Caki2 (cell line): Measurements from ENCODE around the gene DVL1. TPM values are rescaled to one million over a fixed set of nuclear protein-coding genes. Genes with fewer than 3 reads are reported as not detected.

Source experiments
- DNase-seq: peaks from one replicate; pipeline ENCODE4 v3.0.0-alpha.2; 2015; ENCODE audit warnings: low read depth
- in situ Hi-C: cut with HindIII; loops from 2 replicates; pipeline ENCODE4 v1.10.0; 2016; ENCODE audit warnings: low sequenced_read_pairs, low pct_unique_long_range_greater_than_20kb, mixed read lengths
- total RNA-seq: library from RNA; depleted of rRNA; stranded (reverse); fragments of >200 nt; shearing (Covaris generic); gene quantifications from 2 replicates; pipeline ENCODE4 v1.2.3, GENCODE V29; 2014; ENCODE audit warnings: low replicate concordance

The DVL1 gene
- total RNA-seq, 1 experiment from 2014 or later = 84.9 TPM

GRCh38 chr1:1347026-1347595, 2.1 kb downstream of the DVL1 start:
- DNase-seq = no peak
- in situ Hi-C loops = no loop called here

DNA sequence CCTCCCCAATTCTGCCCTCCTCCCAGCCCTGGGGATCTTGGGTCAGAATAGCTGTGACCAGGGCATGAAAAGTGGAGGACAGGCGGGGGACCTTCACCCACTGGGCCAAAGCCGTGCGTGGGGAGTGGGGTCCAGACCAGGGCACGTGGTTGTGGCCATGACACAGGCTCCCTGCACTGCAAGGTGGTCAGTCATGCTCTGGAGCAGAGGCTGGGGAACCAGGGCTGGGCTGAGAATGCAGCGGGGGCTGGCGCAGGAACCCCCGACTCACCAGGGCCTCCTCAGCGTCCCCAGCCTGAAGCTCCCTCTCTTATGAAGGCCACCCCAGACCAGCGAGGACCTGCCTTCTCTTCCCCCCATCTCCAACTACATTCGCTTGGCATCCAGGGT, 2.7 kb downstream of the DVL1 start:
- in situ Hi-C loops = no loop called here
- no peak for DNase-seq

- in situ Hi-C loops = no loop called here
These were observed 3.2 kb downstream of the DVL1 start for GRCh38 chr1:1345860-1346500.

DNA sequence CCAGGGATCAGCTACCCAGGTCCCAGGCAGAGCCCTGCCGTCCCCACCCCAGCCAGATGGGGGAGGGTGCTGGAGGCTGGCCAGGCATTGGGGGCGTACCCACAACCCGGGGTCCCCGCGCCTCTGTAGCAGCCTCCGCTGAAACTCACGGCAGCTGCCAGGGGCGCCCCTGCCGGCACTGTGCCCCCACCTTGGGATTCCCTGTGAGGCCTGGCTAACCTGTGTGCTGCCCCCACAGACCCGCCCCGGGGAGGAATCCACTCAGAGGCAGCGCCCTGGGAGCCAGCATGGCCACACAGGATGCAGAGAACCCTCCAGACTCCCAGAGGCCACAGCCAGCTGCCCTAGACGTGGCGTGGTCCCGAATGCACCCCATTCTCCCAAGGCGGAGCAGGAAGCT, 3.8 kb downstream of the DVL1 start:
- in situ Hi-C loops = no loop called here
- DNase-seq = no peak

More at GRCh38 chr1:1345860-1346500, 3.2 kb downstream of the DVL1 start:
- no peak for DNase-seq

DNA sequence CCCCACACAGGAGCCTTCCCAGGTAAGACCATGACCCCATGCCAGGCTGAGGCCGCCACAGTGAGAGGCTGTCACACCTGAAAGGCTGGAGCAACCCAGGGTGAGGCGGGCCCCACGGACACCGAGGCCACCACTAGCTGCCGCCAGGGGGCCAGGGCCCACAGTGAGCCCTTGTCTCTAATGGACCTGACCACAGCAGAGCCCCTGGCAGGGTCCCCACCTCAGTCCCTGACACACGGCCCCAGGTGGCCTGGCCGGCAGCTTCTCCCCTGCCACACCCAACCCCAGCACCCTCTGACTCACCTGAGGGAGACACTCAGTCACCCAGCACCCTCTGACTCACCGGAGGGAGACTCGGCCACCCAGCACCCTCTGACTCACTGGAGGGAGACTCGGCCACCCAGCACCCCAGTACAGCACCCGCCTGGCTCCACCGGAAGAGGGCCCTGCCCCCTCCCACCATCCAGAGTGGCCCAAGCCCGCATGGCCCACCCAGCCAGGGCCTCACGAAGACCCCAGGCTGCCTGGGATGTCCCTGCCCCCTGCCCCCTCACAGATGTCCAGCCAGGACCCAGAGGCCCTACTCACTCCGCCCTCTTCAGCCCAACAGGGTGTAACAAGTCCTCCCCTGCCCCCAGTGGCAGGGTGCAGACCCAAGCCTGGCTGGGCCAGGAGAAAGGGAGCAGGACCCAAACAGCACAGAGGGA, 4.4 kb downstream of the DVL1 start:
- in situ Hi-C loops = no loop called here
- peak; percentile 91 for DNase-seq

- DNase-seq = no peak
- in situ Hi-C loops = no loop called here
These were observed 5.3 kb downstream of the DVL1 start for GRCh38 chr1:1343811-1344421.

DNA sequence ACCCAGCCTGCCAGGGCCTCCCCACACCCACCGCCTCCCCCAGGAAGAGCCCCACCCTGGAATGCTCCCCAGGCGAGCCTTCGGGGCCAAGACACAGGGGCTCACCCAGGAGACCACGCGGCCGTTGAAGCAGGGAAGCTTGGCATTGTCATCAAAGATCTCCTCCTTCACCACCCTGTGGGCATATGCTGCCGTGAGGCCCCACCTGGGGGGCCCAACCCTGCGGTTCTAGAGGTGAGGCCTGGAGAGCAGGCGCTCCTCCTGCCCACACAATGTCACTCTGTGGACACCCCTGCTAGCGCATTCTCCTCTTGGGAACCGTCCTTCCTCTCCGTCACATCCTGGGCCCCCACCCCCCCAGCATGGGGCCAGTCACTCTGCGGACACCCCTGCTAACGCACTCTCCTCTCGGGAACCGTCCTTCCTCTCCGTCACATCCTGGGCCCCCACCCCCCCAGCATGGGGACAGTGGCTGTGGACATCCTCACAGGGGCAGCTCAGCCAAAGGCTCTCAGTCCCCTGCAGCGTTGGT, 6.6 kb downstream of the DVL1 start:
- in situ Hi-C loops = no loop called here
- DNase-seq = no peak

DNA sequence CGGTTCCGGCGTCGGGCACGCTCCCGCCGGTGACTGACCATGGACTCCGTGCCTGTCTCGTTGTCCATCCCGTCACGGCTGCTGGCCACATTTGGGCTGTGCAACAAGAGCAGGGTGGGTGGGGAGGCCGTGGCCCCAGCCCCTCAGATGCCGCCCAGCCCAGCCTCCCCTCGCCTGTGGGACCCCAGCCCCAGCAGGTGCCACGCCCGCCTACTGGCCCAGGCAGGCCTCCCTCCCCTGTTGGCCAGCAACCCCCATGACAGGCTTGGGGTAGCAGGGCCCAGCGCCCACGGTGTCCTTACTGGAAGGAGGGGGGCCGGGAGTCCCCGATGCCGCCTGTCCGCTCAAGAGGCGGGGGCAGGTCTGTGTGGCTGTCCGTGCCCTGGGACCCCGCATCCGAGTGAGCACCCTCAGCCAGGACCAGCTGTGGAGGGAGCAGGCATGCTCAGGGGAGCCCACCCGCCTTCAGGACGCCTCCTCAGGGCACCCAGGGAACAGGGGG, 7.1 kb downstream of the DVL1 start:
- in situ Hi-C loops = no loop called here
- no peak for DNase-seq

DNA sequence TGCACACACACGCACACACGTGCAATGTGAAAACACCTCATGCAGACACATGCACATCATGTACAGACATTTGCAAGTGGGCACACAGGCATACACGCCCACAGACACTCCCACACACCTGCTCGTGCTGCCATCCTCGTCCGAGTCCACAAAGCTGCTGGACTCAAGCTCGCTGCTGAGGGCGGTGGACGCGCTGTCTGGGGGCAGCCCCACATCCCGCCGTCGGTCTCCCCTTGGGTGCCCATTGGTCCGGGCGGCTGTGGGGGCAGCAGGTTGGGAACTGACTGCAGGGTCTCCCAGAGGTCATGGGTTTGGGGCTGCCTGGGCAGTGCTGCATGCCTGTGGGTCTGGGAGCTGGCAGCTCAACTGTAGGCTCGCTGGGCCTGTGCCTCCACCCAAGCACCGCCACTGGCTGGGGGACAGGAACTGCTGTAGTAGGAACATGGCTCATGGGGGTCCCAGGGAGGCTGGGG, 7.6 kb downstream of the DVL1 start:
- no peak for DNase-seq
- in situ Hi-C loops = no loop called here

DNA sequence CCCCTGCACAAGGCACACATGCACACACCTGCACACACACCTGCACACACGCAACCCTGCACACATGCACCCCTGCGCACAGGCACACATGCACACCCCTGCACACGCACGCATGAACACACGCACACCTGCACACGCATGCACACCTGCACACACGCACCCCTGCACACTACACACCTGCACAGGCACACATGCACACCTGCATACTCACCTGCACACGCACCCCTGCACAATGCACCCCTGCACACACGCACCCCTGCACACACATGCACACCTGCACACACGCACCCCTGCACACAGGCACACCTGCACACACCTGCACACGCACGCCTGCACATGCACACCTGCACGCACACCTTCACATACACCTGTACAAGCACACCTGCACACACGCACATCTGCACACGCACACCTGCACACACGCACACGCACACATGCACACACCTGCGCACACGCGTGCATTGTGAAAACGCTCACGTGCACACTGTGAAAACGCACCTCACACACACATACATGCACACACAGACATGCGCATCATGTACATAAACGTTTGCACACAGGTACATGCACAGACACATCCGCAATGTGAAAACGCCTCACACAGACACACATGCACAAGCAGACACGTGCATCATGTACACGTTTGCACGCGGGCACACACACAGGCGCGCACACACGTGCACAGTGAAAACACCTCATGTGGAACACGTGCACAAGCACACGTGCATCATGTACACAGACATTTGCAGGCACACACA, 8.2 kb downstream of the DVL1 start:
- in situ Hi-C loops = no loop called here
- DNase-seq = no peak

DNA sequence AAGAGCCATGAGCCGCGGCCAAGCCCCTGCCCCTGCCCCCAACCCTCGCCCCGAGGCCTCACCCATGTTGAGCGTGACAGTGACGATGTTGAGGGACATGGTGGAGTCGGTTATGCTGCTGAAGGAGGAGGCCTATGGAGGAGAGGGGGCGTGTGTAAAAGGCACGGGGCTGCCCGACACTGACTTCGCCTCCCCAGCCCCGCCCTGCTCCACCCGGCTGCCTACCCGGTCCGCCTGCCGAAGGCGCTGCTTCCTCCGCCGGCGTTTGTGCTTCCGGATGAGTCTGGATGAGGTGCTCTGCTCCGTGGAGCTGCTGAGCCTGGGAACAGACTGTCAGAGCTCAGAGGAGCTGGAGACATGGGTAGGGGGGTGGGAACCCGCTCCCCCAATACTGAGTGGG, 9.0 kb downstream of the DVL1 start:
- in situ Hi-C loops = no loop called here
- no peak for DNase-seq

DNA sequence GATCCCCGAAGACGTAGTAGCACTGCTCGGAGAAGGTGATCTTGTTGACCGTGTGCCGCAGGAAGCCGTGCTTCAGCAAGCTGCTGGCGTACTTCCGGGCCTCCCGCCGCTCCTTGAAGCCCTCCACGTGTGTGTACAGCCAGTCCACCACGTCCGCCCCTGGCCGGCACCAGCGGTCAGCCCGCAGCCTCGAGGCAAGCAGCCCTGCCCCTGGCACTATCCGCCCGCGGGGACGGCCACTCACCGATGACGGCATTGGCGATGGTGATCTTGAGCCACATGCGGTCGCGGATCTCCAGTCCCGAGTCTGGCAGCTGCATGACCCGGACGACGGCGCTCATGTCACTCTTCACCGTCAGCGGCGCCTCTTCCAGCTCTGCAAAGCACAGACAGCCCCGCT, 10.9 kb downstream of the DVL1 start:
- DNase-seq = no peak
- in situ Hi-C loops = no loop called here

- no peak for DNase-seq
- in situ Hi-C loops = no loop called here
These were observed 11.4 kb downstream of the DVL1 start for GRCh38 chr1:1337793-1338147.

DNA sequence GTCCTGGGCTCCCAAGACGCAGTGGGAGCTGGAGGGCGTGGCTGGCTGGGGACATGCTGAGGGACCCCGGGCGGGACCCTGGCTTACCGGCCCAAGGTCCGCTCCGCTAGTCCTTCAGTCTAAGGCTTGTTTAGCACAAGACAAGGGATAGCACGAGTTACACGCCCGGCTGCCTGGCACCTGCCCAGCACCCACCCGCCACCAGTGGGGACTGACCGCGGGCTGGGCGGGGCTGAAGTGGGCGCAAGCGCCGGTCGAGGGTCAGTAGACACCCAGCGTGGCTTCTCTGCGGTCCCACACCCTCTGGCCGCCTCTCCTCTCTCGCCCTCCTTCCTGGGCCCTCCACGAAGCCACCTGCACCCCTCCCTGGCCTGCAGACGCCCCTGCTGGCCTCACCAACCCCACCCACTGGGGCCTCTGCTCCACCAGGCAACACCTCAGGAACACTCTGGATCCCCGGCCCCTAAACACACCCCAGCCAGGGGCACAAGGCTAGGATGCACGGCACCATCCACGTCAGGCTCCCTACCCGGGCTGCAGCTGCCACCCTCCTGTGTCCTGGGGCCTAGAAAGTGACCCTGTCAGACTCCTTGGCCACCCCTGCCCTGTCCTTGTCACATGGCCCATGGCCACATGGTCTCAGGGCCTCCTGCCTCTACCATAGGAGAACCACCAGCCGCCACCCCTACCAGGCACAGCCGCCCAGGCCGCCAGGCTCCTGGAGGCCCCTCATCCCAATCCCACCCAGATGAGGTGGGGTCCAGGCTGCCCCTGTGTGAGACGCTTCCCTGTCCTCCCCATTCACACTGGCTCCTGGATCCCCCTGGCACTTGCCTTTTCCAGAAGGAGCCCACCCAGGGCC, 12.1 kb downstream of the DVL1 start:
- in situ Hi-C loops = no loop called here
- DNase-seq = no peak

GRCh38 chr1:1336446-1336845, 12.8 kb downstream of the DVL1 start:
- no peak for DNase-seq
- in situ Hi-C loops = no loop called here

GRCh38 chr1:1335792-1336248, 13.4 kb downstream of the DVL1 start:
- in situ Hi-C loops = no loop called here
- DNase-seq = no peak

- in situ Hi-C loops = no loop called here
- no peak for DNase-seq
These were observed 13.9 kb downstream of the DVL1 start for GRCh38 chr1:1335283-1335682.
